Loucy (cell line): ENCODE results near the gene MRPL21.

ENCODE experiments used
- H2AFZ ChIP-seq: fragments of 200-600 bp; sonication (generic); 2 replicates; pipeline ENCODE4 v1.6.0; 2016; ENCODE audit warnings: antibody characterized with exemption, mild to moderate bottlenecking, low read length, moderate library complexity
- H3F3A ChIP-seq: fragments of 200-600 bp; 2 replicates; pipeline ENCODE4 v1.6.0; 2016; ENCODE audit warnings: antibody characterized with exemption, low read depth, mild to moderate bottlenecking
- H3K27me3 ChIP-seq: fragments of 200-600 bp; sonication (generic); 2 replicates; pipeline ENCODE4 v1.6.1; 2014; ENCODE audit warnings: low read length, mild to moderate bottlenecking; ENCODE audit not compliant: insufficient read depth, poor library complexity, severe bottlenecking
- H3K36me3 ChIP-seq: fragments of 200-600 bp; sonication (generic); 2 replicates; pipeline ENCODE4 v1.6.1; 2016; ENCODE audit warnings: low read length; ENCODE audit not compliant: insufficient read depth
- H3K4me1 ChIP-seq: fragments of 200-600 bp; sonication (generic); 2 replicates; pipeline ENCODE4 v1.5.1; 2014; ENCODE audit warnings: low read length, mild to moderate bottlenecking; ENCODE audit not compliant: insufficient read depth, poor library complexity, severe bottlenecking
- H3K4me2 ChIP-seq: fragments of 200-600 bp; sonication (generic); 2 replicates; pipeline ENCODE4 v1.6.0; 2014; ENCODE audit warnings: antibody characterized with exemption, low read length, low read depth, mild to moderate bottlenecking; ENCODE audit not compliant: poor library complexity, severe bottlenecking
- H3K4me3 ChIP-seq: fragments of 200-600 bp; sonication (generic); 2 replicates; pipeline ENCODE4 v1.5.1; 2014; ENCODE audit warnings: low read length, mild to moderate bottlenecking, mixed read lengths; ENCODE audit not compliant: poor library complexity, severe bottlenecking
- H3K79me2 ChIP-seq: fragments of 200-600 bp; sonication (generic); 2 replicates; pipeline ENCODE4 v1.6.1; 2014; ENCODE audit warnings: low read length; ENCODE audit not compliant: insufficient read depth
- H3K9ac ChIP-seq: fragments of 200-600 bp; sonication (generic); 2 replicates; pipeline ENCODE4 v1.6.0; 2014; ENCODE audit warnings: mild to moderate bottlenecking, low read depth, low read length, moderate library complexity; ENCODE audit not compliant: poor library complexity, severe bottlenecking
- H3K9me2 ChIP-seq: fragments of 200-600 bp; sonication (generic); replicated peaks from 2 replicates; pipeline ENCODE4 v1.6.1; 2016; ENCODE audit warnings: low read depth, low read length, mixed read lengths
- H3K9me3 ChIP-seq: fragments of 200-600 bp; sonication (generic); 2 replicates; pipeline ENCODE4 v1.6.1; 2014; ENCODE audit warnings: mild to moderate bottlenecking, antibody characterized with exemption, low read length, low read depth; ENCODE audit not compliant: insufficient read depth
- H4K20me1 ChIP-seq: fragments of 200-600 bp; sonication (generic); 2 replicates; pipeline ENCODE4 v1.6.0; 2014; ENCODE audit warnings: antibody characterized with exemption, low read length, mild to moderate bottlenecking; ENCODE audit not compliant: insufficient read depth, poor library complexity, severe bottlenecking
- EZH2phosphoT487 ChIP-seq: fragments of 200-600 bp; IDR thresholded peaks from 2 replicates; pipeline ENCODE4 v1.6.1; 2018; ENCODE audit warnings: antibody characterized with exemption, mild to moderate bottlenecking, moderate library complexity, borderline replicate concordance
- TF ChIP-seq, protein P1 (sequence below): fragments of 200-600 bp; sonication (generic); conservative IDR thresholded peaks from 2 replicates; pipeline ENCODE4 v1.5.1; 2014; ENCODE audit warnings: mild to moderate bottlenecking, antibody characterized with exemption, low read length

MRPL21 gene

DNA sequence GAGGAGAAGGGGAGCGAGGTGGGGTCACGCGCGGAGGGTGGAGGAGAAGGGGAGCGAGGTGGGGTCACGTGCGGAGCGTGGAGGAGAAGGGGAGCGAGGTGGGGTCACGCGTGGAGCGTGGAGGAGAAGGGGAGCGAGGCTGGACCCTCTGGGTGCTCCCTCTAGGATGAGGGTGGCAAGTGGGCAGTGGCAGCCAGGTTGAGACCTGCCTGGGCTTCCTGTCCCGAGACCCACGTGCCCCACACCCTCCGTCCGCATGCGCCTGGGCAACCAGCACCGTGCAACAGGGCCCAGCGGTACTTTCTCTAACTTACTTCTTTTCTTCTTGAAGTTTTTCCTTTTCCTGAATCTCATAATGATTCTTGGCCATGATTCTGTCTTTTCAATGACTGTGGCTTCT, 11.1 kb downstream of the MRPL21 start:
- Histone ChIP-seq H3K36me3 (peaks cover 45% of the 10 kb centered on the region; the same call in 1 of the 2 replicates), H4K20me1 (no peaks in the 10 kb centered on the region)
- TF ChIP-seq EZH2phosphoT487 = no peak
- TF ChIP-seq, protein P1, sequence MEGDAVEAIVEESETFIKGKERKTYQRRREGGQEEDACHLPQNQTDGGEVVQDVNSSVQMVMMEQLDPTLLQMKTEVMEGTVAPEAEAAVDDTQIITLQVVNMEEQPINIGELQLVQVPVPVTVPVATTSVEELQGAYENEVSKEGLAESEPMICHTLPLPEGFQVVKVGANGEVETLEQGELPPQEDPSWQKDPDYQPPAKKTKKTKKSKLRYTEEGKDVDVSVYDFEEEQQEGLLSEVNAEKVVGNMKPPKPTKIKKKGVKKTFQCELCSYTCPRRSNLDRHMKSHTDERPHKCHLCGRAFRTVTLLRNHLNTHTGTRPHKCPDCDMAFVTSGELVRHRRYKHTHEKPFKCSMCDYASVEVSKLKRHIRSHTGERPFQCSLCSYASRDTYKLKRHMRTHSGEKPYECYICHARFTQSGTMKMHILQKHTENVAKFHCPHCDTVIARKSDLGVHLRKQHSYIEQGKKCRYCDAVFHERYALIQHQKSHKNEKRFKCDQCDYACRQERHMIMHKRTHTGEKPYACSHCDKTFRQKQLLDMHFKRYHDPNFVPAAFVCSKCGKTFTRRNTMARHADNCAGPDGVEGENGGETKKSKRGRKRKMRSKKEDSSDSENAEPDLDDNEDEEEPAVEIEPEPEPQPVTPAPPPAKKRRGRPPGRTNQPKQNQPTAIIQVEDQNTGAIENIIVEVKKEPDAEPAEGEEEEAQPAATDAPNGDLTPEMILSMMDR = no peak

DNA sequence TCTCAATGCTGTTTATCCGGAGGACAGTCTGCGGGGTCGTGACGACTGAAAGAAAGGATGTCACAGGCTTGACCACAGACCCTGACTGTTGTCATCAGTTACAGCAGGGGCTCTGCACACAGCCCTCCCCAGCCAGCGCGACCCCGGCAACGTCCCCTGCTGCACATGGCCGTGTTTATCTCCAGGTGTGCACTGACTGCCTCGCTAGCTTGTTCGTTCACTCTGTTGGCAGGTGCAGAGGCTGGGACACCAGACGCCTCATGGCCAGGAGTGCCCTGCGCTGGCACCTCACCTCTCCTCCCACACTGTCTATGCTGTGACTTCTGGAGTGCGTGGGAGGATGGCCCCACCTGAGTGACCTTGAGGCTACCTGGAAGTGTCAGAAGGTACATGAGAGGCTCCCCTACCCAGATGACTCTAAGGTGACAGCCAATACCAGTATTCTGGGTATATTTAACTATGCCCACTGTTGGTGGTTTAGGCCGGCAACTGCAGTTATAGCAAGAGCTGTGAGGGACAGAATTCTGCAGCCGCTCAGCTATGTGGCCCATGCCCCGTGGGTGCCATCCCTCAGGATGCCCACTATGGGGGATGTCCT, 12.2 kb downstream of the MRPL21 start:
- Histone ChIP-seq H3K79me2 (no peaks in the 10 kb centered on the region), H4K20me1 (no peaks in the 10 kb centered on the region), H3F3A (no peaks in the 10 kb centered on the region), H3K9me3 (no peaks in the 10 kb centered on the region), H3K4me1 (no peaks in the 10 kb centered on the region), H3K9me2 (no peaks in the 10 kb centered on the region), H3K36me3 (peaks cover 35% of the 10 kb centered on the region; the same call in 1 of the 2 replicates), H3K27me3 (no peaks in the 10 kb centered on the region), H3K4me3 (no peak overlapping the region), H3K4me2 (no peak overlapping the region), H2AFZ (no peak overlapping the region), H3K9ac (no peak overlapping the region)
- TF ChIP-seq, protein P1 = no peak
- TF ChIP-seq EZH2phosphoT487 = no peak

More for the DNA sequence above, 11.1 kb downstream of the MRPL21 start:
- no peaks in the 10 kb centered on the region for H3F3A ChIP-seq
- no peaks in the 10 kb centered on the region for H3K9me2 ChIP-seq
- H2AFZ ChIP-seq = no peak overlapping the region
- no peaks in the 10 kb centered on the region for H3K27me3 ChIP-seq
- H3K4me3 ChIP-seq = no peak overlapping the region
- no peak overlapping the region for H3K4me2 ChIP-seq
- no peaks in the 10 kb centered on the region for H3K4me1 ChIP-seq
- no peaks in the 10 kb centered on the region for H3K9me3 ChIP-seq
- no peak overlapping the region for H3K9ac ChIP-seq
- no peaks in the 10 kb centered on the region for H3K79me2 ChIP-seq

DNA sequence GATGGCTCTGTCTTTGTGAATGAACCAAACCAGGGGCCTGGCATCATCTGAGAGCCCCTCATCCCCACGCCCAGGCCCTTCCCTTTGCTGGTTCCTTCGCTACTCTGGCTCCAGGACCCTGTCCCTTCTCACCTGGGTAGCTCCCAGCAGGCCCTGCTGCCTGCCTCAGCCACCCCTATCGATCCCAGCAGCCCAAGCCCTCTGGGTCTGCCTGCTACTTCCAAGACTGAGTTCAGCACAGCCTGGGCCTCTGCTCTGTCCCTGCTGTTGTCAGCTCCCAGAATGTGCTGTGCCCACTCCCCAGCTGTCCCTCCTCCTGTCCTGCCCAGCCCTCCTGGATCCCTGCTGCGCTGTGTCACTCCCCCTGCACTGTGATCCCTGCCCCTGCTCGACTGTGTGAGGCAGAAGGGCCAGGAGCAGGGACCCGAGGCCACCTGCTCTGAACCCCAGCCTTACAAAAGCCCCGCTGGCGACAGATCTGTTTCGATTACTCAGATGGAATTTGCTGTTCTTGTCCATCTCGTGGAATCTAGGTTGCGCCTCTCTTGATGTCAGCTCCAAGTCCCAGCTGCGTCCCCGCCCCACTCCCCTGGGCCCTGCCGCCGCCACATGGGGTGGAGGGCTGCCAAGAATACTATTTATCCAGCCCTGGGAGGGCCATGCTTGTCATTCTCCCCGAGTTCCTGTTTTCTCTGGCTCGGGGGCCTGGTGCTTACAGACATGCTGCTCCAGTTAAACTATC, 13.0 kb downstream of the MRPL21 start:
- Histone ChIP-seq H3K36me3 (peaks cover 27% of the 10 kb centered on the region; the same call in 1 of the 2 replicates), H3K4me3 (no peak overlapping the region), H3K9me2 (no peaks in the 10 kb centered on the region), H4K20me1 (no peaks in the 10 kb centered on the region), H3K27me3 (no peaks in the 10 kb centered on the region), H2AFZ (no peak overlapping the region), H3K9ac (no peak overlapping the region), H3K9me3 (no peaks in the 10 kb centered on the region), H3K4me1 (no peaks in the 10 kb centered on the region), H3K79me2 (no peaks in the 10 kb centered on the region), H3F3A (no peaks in the 10 kb centered on the region), H3K4me2 (no peak overlapping the region)
- no peak for TF ChIP-seq EZH2phosphoT487
- TF ChIP-seq, protein P1 = no peak
